Adrenal gland (tissue), 5 donors: ENCODE data around the gene QSER1.

Experiments
- POLR2A ChIP-seq, 2 donors: fragments of 450-650 bp; IDR thresholded peaks; one replicate each; pipeline ENCODE4 v1.6.1; 2017; ENCODE audit warnings: antibody characterized with exemption in 2 of 2, mild to moderate bottlenecking in 2 of 2, moderate library complexity in 1 of 2
- TF ChIP-seq, protein P1 (sequence below), 6 experiments: fragments of 450-650 bp in 4 of 6; fragments of 200-600 bp in 2 of 6; sonication (generic) in 1 of 6; IDR thresholded peaks; 1 replicate in 5 of 6; 2 replicates in 1 of 6; pipeline versions ENCODE4 v1.5.1 to v1.8.0; 2016 to 2021; ENCODE audit warnings: antibody characterized with exemption in 6 of 6, mild to moderate bottlenecking in 2 of 6, moderate library complexity in 1 of 6
- donor health status: DM: no; HTN: no; CAD: no.

- TF ChIP-seq, protein P1, sequence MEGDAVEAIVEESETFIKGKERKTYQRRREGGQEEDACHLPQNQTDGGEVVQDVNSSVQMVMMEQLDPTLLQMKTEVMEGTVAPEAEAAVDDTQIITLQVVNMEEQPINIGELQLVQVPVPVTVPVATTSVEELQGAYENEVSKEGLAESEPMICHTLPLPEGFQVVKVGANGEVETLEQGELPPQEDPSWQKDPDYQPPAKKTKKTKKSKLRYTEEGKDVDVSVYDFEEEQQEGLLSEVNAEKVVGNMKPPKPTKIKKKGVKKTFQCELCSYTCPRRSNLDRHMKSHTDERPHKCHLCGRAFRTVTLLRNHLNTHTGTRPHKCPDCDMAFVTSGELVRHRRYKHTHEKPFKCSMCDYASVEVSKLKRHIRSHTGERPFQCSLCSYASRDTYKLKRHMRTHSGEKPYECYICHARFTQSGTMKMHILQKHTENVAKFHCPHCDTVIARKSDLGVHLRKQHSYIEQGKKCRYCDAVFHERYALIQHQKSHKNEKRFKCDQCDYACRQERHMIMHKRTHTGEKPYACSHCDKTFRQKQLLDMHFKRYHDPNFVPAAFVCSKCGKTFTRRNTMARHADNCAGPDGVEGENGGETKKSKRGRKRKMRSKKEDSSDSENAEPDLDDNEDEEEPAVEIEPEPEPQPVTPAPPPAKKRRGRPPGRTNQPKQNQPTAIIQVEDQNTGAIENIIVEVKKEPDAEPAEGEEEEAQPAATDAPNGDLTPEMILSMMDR (IDR thresholded peaks at IDR 0.05), result no peak
- TF ChIP-seq POLR2A (IDR thresholded peaks at IDR 0.05), result no peak
Measured at GRCh38 chr11:32911413-32911812, 18.8 kb downstream of the QSER1 start.
